Cortex of kidney (tissue), 1 donor: ENCODE measurements around the gene CD80.
"Not testable (repeated sequence)": the region's sequence is repeated elsewhere in the genome, so short reads cannot be mapped to it uniquely, and the experiment has no call there.

Experiments
- DNase-seq: peaks from one replicate; lab custom pipeline; 2025; lab: John Stamatoyannopoulos, UW

Gene CD80

DNA sequence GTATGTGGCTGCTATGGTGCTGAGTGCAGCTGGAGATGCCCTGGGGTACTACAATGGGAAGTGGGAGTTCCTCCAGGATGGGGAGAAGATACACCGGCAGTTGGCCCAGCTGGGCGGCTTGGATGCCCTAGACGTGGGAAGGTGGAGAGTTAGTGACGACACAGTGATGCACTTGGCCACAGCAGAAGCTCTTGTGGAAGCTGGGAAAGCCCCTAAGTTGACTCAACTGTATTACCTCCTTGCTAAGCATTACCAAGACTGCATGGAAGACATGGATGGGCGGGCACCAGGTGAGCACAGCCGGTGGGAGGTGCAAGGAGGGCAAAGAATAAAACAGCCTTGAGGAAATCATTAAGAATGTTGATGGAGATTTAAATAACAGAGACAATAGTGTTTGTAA, 22.8 kb upstream of the CD80 start:
- no peak for DNase-seq

DNA sequence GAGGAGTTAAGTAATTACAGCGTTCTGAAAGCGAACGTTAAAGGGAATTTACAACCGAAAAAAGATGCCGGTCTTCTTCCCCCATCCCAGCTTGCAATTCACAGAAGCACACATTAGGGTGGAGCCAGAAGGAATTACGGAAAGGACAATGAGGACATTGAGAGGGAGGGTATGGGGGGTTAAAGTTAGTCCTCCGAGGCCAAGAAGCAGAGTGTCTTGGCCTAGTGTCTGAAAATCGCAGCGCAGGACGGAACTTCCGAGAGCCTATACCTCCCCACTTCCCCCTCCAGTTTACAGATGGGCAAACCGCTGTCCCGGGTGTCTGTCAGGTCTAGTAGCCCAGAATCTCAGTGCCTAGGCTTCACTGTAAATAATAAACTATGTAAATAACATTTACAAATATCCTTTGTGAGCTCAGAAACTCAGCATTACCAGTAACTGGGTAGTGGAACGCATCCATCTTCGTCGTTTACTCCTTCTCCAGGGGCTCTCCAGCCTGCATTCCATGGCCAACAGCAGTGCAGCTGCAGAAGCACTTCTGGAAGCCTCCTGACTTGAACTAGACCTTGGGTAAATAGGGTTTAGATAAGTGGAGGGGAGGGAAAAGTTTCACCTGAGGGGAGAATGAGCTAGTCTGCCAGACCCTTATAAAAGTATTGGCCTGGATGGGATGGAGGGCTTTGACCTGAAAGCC, 20.8 kb upstream of the CD80 start:
- DNase-seq: no peak

DNA sequence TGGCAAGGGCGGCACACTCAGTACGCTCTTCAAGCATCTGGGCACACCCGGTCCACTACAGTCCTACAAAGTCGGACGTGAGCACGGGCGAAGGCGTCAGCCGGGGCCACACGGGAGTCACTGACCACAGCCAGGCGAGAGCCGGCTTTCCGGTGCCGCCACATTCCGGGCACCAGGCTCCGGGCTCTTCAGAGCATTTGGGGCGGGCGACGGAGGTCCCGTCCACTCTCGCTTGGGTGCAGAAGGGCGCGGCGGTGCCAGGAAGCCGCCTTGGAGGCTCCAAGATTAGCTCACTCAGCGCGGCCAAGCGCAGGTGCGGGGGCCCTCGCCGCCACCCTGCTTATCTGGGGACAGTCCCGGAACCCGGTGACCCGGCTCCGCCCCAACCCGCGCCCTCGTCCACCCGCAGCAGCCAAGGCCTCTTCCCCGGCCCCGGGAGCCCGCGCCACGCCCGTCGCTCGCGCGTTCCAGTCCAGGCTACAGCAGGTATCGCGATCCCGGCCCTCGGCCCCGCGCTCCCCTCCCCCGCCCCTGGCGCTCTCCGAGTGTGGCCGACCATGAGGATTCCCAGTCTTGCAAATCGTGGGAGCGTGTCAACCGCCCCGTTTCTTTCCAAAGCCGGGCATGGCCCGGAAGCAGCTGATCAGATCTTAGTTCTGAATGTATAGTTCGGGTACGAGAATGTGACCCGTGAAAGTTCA, 20.1 kb upstream of the CD80 start, which contains the start of gene ADPRH:
TSS of gene ADPRH (plus strand) at position 127 of the 701 bp plus-strand sequence. CDS start 2,678 bp downstream, outside the sequence.
- no peak for DNase-seq

DNA sequence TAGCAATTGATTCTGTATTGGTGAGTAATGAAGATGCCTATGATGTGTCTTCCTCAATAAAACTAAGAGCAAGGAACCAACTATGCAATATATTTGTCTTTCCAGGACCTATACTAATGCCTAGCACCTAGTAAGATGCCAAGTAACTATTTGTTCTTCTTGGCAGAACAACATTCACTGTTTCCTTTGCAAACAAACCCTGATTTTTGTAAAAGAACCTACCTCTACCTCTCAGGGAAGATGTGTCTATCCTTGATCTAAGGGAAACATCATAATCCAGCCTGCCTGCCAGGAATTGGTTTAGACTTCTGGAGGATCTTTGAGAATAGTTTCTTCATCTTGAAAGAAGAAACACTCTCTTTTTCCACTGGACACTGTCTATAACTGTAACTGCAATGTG, 16.1 kb upstream of the CD80 start:
- DNase-seq: no peak

DNA sequence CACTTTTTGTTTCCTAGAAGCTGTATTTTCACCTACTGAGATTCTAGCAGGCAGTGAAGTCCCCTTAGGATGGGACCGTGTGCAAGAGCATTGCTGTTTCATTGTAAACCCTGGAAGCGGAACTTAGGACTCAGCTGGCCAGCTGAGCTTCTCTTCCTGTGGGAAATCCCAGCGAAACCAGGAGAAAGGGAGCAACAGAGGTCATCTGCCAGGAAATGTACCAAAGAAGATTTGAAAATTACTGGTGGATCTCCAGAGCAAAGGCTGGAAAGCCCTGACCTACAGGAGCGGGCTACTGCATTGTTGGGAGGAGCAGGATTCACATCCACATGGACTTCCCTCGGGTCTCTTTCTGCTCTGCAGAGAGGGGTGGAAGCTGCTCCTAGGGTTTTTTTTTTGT, 12.3 kb upstream of the CD80 start:
- no peak for DNase-seq

DNA sequence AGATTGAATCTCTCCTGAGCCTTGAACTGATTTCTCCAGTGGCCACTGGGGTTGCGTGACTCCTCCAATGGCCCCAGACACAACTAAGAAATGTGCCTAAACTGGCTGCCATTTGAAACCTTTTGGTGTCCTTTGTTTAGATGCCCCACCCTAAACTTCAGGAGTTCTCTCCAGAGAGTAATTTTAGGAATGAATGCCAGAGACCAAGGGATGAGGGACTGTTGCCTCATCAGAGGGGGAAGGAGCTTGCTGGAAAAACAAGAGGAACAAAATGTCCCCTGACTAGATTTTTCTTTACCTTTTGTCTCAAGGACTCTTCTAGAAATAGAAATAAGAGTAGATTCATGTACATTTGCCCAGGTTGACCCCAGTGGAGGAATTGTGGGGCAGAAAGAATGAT, 11.8 kb upstream of the CD80 start:
- no peak for DNase-seq

DNA sequence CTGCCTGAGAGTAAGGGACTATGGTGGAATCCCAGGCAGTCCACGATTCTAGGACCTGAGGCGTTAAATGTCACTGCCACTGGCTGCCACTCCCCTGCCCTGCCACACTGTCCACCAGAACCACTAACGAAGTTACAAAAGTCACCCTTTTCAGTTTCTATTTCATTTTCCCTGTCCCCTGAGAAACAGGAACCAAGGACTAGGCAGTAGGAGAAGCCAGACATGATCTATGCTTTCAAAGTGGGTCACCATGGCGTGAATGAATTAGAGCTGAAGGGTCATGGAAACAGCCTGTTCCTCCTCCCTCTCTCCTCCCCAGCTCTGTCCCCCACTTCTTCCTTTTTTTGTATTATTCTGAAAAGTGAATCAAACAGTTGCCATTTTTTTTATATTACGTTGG, 10.8 kb upstream of the CD80 start:
- DNase-seq: no peak

DNA sequence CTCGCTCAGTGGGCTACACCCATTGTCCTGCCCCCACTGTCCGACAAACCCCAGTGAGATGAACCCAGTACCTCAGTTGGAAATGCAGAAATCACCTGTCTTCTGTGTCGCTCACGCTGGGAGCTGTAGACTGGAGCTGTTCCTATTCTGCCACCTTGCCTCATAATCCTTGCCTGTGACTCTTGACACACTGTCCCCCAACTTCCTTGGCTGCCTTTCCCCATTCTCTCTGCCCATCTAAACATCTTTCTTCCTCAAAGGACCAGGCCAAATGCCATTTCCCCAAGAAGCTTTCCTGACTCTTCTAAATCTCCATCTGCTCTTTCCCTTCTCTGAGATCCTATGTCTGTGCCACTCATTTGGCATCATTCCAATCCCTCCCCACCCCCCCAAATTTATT, 9.7 kb upstream of the CD80 start:
- no peak for DNase-seq

DNA sequence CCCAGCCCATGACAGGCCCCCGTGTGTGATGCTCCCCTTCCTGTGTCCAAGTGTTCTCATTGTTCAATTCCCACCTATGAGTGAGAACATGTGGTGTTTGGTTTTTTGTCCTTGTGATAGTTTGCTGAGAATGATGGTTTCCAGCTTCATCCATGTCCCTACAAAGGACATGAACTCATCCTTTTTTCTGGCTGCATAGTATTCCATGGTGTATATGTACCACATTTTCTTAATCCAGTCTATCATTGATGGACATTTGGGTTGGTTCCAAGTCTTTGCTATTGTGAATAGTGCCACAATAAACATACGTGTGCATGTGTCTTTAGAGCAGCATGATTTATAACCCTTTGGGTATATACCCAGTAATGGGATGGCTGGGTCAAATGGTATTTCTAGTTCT, 3.9 kb upstream of the CD80 start:
- DNase-seq: not testable (repeated sequence)

DNA sequence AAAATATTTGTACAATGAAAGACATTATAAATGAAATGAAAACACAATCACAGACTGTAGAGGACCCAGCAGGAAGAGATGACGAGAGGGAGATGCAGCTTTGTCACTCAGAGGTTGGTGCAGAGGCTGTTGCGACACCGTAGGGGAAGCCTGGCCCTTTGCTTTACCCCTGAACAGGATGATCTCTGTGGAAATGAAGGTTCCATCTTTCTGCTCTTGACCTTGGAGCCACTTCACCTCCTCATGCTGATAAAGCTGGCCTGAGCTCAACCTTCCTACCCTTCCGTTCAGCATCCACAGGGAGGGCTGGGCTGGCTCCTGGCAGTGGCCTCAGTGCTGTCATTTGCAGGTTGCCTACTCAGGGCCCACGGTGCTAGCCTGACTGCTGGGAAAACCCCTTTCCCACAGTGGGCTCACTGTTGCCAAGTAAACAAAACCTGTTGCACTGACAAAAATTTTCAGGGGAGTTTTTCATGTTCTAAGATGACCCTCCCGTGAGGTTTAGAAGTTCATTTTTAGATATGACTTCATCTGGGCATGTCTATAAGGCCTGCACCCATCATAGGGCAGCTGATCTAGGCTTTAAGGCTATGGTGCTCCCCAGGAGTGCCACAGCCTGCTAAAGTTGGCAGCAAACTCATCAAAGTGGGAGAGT, 3.0 kb upstream of the CD80 start:
- no peak for DNase-seq

DNA sequence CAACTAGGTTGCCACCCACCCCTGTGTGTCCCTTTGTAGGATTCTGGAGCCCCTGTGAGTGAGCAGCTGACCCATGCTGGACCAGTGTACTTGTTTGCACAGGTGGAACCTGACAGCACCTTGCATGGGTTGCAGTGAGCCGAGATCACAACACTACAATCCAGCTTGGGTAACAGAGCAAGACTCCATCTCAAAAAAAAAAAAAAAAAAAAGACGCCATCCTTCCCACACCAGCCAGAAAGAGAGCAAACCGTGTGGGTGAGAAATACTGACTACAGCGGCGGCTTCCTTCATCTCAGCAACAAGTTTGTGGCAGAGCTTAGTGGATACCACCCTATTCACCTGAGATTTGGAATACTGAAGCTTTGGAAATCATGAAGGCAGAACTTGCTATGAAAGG, 746 bp upstream of the CD80 start:
- no peak for DNase-seq

DNA sequence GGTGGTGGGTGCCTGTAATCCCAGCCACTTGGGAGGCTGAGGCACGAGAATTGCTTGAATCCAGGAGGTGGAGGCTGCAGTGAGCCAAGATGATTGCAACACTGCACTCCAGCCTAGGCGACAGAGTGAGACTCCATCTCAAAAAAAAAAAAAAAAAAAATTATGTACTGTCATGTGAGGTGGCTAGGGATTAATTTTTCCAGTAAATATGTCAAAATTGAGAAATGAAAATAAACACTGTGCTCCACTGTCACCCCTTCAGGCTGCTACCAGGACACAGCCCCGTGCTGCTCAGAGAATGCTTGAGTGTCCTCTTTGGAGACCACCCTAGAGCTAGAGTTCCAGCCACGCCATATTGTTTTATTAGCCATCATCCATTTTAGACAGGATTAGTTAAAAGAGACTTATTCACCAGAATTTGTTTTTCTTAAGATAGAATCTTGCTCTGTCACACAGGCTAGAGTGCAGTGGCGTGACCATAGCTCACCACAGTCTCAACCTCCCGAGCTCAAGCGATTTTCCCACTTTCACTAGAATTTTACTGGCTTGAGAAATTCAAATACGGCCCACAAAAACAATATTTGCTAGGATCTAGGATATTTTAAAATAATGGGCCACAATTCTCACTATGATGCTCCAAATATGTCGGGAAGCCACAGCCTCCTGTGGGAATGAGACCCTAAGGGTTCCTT, 642 bp downstream of the CD80 start:
- no peak for DNase-seq

DNA sequence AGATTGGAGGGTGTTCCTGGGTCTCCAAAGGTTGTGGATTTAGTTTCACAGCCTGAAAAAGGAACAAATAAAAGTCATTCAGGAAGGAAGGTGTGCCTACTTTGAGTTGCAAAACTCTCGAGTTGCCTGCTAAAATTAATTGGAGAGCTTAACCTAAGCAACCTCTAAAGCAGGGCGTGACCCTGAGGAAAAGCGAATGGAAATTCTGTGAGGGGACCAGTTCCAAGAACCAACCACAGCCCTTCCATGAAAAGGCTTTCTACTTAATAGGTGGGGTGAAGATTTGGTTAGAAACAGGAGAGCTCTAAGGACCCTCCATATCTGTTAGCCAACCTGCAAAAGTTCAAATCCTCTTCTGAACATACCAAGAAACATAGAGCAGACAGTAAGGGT, 1.5 kb downstream of the CD80 start:
- DNase-seq: no peak

DNA sequence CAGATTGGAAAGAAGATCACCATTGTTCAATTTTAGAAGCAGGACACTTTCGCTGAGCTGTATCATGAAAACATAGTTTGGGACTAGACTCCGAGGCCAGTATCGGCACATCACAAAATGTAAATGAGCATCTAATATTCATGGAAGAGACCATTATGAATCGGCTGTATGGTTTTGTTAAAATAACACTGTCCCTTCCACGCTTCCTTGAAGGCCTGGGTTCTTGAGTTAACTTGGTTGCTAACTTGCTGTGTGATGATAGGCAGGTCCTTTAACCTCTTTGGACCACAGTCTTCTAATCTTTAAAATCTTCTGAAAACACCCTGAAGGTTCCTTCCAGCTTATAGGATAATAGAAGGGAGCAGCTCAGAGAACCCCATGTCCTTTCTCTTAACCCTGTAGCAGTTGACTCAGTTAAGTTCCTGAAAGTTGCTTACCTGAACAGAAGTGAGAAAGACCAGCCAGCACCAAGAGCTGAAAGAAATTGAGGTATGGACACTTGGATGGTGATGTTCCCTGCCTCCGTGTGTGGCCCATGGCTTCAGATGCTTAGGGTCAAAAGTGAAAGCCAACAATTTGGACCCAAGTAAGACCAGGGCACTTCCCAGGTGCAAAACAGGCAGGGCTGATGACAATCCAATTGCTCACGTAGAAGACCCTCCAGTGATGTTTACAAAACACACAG, 2.1 kb downstream of the CD80 start:
- DNase-seq: no peak

DNA sequence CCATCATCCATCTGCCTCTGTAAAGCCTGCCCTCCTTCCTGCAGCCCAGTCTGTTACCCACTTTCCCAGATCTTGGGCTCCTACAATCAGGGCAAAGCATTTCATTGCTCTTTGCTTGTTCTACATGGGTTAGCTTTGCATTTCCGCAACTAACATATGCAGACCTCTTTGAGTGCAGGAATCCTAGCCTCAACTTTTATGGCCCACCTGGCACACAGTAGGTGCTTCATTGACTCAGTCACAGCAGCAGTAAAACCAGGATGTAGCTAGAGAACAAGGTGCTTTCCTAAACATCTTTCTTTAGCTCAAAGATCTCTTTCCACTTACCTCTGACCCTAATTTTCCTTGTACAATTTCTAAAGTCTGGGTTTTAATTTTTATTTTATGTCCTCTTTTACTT, 3.5 kb downstream of the CD80 start:
- DNase-seq: no peak

DNA sequence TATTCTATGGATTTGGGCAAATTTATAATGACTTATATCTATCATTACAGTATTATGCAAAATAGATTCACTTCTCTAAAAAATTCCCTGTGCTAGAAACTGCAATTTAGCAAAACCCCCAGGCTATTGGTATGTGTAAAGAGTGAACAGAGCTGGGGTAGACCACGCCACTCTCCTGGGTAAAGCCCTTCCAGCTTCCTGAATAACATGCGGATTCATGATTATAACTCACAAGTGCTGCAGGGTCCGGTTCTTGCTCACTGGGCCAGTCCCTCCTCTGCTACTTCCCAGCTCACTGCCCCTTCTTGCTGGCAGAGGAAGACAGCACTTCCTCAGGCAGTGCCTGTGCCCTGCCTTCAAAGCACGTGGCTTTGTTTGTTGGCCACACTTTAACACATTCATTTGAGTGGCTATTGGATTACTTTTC, 4.1 kb downstream of the CD80 start:
- no peak for DNase-seq

DNA sequence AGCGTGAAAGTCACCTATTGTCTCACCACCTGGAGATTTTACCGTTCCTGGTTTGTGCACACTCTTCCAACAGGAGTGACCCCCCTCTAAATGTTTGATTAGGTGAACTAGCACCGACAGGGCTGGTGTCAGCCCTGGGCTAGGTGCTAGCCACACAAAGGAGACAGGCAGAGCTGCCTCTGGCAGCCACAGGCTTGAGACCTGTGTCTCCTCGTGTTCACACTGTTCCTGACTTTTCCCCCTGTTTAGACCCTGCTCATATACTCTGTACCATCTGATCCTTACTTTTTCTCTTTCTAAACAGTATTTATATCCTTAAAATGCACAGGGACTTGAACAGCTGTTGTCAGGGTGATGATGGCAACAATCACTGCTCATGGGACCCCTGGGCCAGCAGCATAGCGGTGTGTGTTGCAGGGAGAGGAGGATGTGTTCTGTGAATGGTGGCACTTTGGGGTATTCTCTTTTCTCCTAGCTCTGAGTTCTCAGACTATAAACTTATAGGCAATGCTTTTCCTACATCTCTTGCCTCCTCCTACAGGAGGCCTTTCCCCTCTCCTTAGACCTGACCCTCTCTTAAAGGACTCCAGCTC, 5.5 kb downstream of the CD80 start:
- no peak for DNase-seq

DNA sequence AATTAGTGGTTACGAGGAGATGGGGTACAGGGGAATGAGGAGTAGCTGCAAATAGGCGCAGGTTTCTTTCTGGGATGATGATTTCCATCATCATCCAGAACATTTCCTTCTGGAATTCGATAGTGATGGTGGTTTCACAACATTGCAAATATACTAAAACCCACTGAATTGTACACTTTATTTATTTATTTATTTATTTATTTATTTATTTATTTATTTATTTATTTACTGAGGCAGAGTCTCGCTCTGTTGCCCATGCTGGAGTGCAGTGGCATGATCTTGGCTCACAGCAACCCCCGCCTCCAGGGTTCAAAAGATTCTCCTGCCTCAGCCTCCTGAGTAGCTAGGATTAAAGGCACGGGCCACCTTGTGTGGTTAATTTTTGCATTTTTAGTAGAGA, 6.5 kb downstream of the CD80 start:
- DNase-seq: not testable (repeated sequence)

DNA sequence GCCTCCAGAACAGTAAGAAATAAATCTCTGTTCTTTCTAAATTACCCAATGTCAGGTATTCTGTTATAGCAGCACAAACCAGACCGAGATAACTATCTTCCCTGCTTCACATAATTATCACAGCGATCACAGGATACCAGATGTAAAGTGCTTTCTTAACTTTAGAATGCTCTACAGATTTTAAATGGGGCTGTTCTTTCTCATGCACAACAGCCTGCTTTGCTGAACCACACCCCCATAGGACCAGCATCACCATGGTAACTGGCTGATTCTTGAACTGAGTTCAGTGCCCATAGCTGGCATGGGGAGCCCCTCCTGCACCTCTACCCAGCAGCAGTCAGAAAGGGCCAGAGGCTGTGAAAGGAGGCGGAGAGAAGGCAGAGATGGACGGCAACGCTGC, 7.8 kb downstream of the CD80 start:
- DNase-seq: no peak

DNA sequence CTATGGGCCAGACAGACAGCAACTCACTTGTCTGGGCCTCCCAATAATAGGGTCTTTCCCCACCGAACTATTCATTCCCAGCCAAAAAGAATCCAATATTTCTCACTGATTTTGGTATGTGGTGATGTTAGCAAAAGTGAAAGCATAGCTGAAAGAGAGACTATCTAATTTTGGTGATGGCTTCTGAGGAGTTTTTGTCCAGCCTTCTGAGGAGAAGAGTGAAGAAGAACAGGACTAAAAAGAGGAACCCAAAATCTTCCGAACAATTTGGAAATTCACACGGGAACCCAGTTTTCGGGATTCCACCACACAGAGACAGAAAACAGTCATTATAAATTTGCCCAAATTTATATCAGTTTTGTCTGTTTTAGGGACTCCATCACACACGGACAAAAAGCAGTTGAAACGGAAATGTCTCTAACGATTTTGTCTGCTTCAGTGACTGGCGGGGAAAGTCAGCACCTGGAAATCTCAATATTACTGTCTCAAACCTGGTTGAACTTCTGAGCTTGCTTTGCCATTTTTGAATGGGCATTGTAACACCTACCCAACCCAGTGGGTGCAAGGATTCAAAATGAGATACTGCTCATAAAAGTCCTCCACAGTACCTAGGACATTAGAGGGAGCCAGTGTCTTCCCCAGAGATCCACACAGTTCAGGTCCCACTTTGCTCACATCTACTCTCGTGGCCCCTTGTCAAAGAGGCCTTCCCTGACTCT, 9.1 kb downstream of the CD80 start:
- no peak for DNase-seq

DNA sequence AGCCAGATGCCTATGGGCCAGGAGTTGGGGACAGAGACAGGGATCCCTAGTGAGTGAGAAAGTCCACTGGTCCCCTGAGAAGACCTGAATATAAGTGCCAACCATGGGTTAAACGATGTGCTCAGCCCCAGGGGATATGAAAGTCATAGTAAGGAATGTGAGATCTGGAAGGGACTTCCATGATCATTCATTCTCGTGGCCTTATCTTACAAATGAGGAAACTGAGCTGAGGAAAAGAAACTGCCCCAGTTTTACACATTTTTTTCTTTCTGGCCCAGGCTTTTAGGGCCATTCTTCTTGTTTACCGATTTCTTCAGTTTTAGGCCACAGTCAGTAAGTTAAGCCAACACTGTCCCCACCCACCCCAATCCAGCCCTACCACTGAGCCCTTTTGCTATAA, 11.1 kb downstream of the CD80 start:
- DNase-seq: no peak
